Activated naive CD4-positive, alpha-beta T cell treated with anti-CD3 and anti-CD28 coated beads, Interleukin-2, amount 10 ng/mL, durations not matched to agents 7 days and 5 days (primary cell): Measurements from ENCODE around the gene ARL6IP6.
"Not testable (repeated sequence)": the region's sequence is repeated elsewhere in the genome, so short reads cannot be mapped to it uniquely, and the experiment has no call there.

Experiments
- CTCF ChIA-PET: fragments of 350-600 bp; sonication (Branson Sonifier 250); formaldehyde crosslinking; loops from one replicate; lab custom pipeline; 2021; ENCODE audit warnings: antibody characterized with exemption; lab: Charles Lee
- DNase-seq: peaks from one replicate; pipeline ENCODE4 v3.0.0-alpha.2; 2020
- H3K27ac Mint-ChIP-seq: one replicate; pipeline ENCODE4 v1.8.0; 2021; ENCODE audit warnings: mild to moderate bottlenecking, moderate library complexity, mixed read lengths
- H3K27me3 Mint-ChIP-seq: one replicate; pipeline ENCODE4 v1.8.0; 2021; ENCODE audit warnings: mild to moderate bottlenecking, mixed read lengths
- H3K36me3 Mint-ChIP-seq: one replicate; pipeline ENCODE4 v1.8.0; 2021; ENCODE audit warnings: mixed read lengths
- H3K4me1 Mint-ChIP-seq: one replicate; pipeline ENCODE4 v1.8.0; 2021; ENCODE audit warnings: mixed read lengths
- H3K4me3 Mint-ChIP-seq: one replicate; pipeline ENCODE4 v1.8.0; 2021; ENCODE audit warnings: mild to moderate bottlenecking, moderate library complexity, mixed read lengths
- H3K9me3 Mint-ChIP-seq: one replicate; pipeline ENCODE4 v1.8.0; 2021; ENCODE audit warnings: mixed read lengths

ARL6IP6 gene

GRCh38 chr2:152710713-152711112 is 7.7 kb upstream of the ARL6IP6 start:
- no peak for DNase-seq
- peaks cover 19% of the 10 kb centered on the region for H3K4me1 Mint-ChIP-seq
- peaks cover 62% of the 10 kb centered on the region for H3K36me3 Mint-ChIP-seq
- no peak overlapping the region for H3K27ac Mint-ChIP-seq
- no peak overlapping the region for H3K4me3 Mint-ChIP-seq
- H3K27me3 Mint-ChIP-seq, result no peaks in the 10 kb centered on the region
- CTCF ChIA-PET, result no interaction called here
- H3K9me3 Mint-ChIP-seq, result no peaks in the 10 kb centered on the region

DNA sequence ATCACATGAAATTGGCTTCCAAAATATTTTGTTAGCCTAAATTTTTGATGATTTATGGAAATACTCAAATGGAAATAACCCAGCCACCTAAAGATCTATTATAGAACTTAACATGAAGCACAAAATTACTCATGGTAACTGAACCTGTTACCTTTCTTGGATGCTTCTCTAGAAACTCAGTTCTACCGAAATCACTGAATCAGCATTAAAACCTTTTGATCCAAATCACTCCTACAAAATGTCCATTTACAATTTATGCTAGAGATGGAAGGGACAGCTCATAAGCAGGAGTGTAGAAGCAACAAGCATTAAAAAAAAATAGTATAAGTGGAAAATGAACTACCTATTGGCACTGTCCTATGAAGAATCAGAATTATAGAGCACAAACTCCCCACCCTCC is 3.3 kb upstream of the ARL6IP6 start:
- CTCF ChIA-PET, result interaction anchor here (1.1 to 3.6 kb wide), 6 partner anchors 11 to 79 kb away, joined by 4 to 9 read pairs (median 6); no protein-coding TSS in a partner anchor
- no peak for DNase-seq
- H3K4me1 Mint-ChIP-seq, result peaks cover 45% of the 10 kb centered on the region
- H3K9me3 Mint-ChIP-seq, result no peaks in the 10 kb centered on the region
- peaks cover 45% of the 10 kb centered on the region for H3K36me3 Mint-ChIP-seq
- H3K27me3 Mint-ChIP-seq, result peaks cover 9% of the 10 kb centered on the region
- peak overlapping the region; percentile 64 for H3K27ac Mint-ChIP-seq
- H3K4me3 Mint-ChIP-seq, result peak overlapping the region; percentile 41

- Mint-ChIP-seq H3K36me3 (peaks cover 37% of the 10 kb centered on the region), H3K4me3 (peak overlapping the region; percentile 96), H3K27me3 (peaks cover 9% of the 10 kb centered on the region), H3K4me1 (peaks cover 52% of the 10 kb centered on the region), H3K27ac (peak overlapping the region; percentile 97), H3K9me3 (no peaks in the 10 kb centered on the region)
- peak; percentile 34 for DNase-seq
- CTCF ChIA-PET, result interaction anchor here (0.8 to 3.6 kb wide), 6 partner anchors 9 to 41 kb away, joined by 3 to 9 read pairs (median 7); no protein-coding TSS in a partner anchor
These were observed 2.5 kb upstream of the ARL6IP6 start for GRCh38 chr2:152715854-152716428.

GRCh38 chr2:152716805-152717227 is 1.6 kb upstream of the ARL6IP6 start:
- H3K4me3 Mint-ChIP-seq, result peak overlapping the region; percentile 96
- peak overlapping the region; percentile 97 for H3K27ac Mint-ChIP-seq
- H3K27me3 Mint-ChIP-seq, result peaks cover 9% of the 10 kb centered on the region
- H3K9me3 Mint-ChIP-seq, result no peaks in the 10 kb centered on the region
- CTCF ChIA-PET, result interaction anchor here (1.6 to 3.6 kb wide), 5 partner anchors 9 to 26 kb away, joined by 4 to 9 read pairs (median 8); no protein-coding TSS in a partner anchor
- DNase-seq, result peak; percentile 58
- peaks cover 55% of the 10 kb centered on the region for H3K4me1 Mint-ChIP-seq
- H3K36me3 Mint-ChIP-seq, result peaks cover 35% of the 10 kb centered on the region

DNA sequence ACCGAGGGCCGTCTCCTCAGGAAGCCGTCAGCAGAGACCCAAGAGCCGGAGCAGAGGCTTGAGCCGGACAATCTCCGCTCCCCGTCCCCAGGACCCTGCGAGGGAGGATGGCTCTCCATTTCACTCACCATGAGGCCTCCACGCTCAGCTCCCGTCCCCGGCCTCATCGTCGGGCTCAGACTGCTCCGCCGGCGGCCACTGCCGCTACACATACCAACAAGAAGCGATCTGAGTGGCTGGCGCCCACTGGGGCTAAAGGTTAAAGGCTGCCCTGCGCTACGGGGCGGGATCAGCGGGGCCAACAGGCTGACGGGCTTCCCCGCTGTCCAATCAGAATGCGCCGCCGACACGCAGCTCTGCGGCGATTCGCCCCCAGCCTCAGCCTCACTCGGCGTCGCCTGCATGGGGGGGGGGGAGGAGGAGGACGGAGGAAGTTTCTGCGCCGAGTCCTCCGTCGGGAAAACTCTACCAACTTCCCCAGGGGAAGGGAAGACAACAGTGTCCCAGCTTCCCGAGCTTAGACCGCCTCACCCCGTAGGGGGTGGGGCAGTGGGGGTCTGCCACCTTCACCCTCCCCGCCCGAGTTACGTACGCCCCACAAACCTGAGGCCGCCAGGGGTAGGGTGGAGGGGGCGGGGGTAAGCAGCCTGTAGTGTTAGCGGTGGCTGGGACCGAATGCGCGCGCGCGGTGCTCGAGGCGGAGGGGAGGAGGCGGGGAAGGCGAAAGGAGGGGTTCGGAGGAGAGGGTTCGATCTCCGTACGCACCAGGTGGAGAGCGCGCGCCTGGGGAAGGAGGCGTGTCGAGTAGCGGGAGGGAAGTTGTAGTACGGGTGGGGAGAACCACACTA is 968 bp upstream of the ARL6IP6 start, which contains the start of gene PRPF40A:
TSS of gene PRPF40A (minus strand) at position 234 of the 848 bp plus-strand sequence. CDS start at position 212, 22 bp downstream.
- H3K4me3 Mint-ChIP-seq, result peak within 1 kb of the TSS; percentile 96
- H3K4me1 Mint-ChIP-seq, result peaks cover 54% of the 10 kb centered on the region
- peaks cover 34% of the 10 kb centered on the region for H3K36me3 Mint-ChIP-seq
- H3K27me3 Mint-ChIP-seq, result peaks cover 9% of the 10 kb centered on the region
- CTCF ChIA-PET, result interaction anchor here (2.2 to 3.8 kb wide), 5 partner anchors 10 to 24 kb away, joined by 6 to 10 read pairs (median 9); no protein-coding TSS in a partner anchor
- H3K9me3 Mint-ChIP-seq, result no peaks in the 10 kb centered on the region
- peak; percentile 99 for DNase-seq
- peak within 1 kb of the TSS; percentile 97 for H3K27ac Mint-ChIP-seq

GRCh38 chr2:152718909-152719645 is 657 bp downstream of the ARL6IP6 start:
- Mint-ChIP-seq H3K9me3 (no peaks in the 10 kb centered on the region), H3K36me3 (peaks cover 33% of the 10 kb centered on the region), H3K27me3 (peaks cover 9% of the 10 kb centered on the region), H3K4me1 (peaks cover 65% of the 10 kb centered on the region), H3K4me3 (peak overlapping the region; percentile 96), H3K27ac (peak overlapping the region; percentile 97)
- CTCF ChIA-PET, result interaction anchor here (3.8 kb wide), 1 partner anchor 11 kb away, joined by 10 read pairs; no protein-coding TSS in a partner anchor
- no peak for DNase-seq

DNA sequence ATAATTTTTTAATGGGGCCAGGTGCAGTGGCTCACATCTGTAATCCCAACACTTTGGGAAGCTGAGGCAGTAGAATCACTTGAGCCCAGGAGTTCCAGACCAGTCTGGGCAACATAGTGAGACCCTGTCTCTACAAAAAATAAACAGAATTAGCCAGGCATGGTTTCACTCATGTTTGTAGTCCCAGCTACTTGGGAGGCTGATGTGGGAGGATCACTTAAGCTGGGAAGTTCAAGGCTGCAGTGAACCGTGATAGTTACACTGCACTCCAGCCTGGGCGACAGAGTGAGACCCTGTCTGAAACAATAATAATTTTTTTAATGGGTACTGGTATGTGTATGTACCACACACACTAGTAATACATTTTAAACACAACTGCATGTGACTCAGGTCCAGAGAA is 2.4 kb downstream of the ARL6IP6 start:
- H3K36me3 Mint-ChIP-seq, result peaks cover 26% of the 10 kb centered on the region

DNA sequence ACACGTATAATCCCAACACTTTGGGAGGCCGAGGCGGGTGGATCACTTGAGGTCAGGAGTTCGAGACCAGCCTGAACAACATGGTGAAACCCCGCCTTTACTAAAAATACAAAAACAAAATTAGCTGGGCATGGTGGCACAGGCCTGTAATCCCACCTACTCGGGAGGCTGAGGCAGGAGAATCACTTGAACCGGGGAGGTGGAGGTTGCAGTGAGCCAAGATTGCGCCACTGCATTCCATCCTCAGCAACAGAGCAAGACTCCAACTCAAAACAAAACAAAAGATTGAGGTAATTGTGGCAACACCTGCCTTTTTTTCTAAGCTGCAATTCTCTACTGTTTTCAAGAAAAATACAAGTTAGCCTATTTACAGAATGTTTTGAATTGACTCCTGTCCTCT is 4.2 kb downstream of the ARL6IP6 start:
- CTCF ChIA-PET, result interaction anchor here (1.2 kb wide), 1 partner anchor 16 kb away, joined by 4 read pairs; no protein-coding TSS in a partner anchor
- H3K9me3 Mint-ChIP-seq, result not testable (repeated sequence)

More for the DNA sequence above, 2.4 kb downstream of the ARL6IP6 start:
- Mint-ChIP-seq H3K9me3 (no peaks in the 10 kb centered on the region), H3K27ac (no peak overlapping the region), H3K27me3 (peaks cover 9% of the 10 kb centered on the region), H3K4me3 (no peak overlapping the region), H3K4me1 (peaks cover 57% of the 10 kb centered on the region)
- CTCF ChIA-PET, result interaction anchor here (0.9 to 3.8 kb wide), 2 partner anchors 9 to 23 kb away, joined by 4 to 10 read pairs; no protein-coding TSS in a partner anchor
- no peak for DNase-seq

DNA sequence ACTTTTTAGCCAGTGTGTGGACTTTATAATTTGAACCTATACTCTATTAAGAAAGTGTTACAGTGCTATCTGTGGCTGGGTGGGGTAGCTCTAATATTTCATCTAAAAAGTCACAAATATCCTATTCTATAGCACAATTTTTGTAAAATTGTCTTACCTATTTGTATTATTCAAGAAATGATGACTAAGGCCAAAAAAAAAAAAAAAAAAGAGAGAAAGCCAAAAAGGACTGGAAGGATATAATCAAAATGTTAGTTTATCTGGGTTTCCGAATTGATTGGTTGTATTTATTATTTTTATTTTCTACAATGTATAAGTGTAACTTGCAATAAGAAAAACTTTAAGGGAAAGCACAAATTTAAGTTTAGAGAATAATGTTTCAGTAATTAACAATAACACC is 5.5 kb downstream of the ARL6IP6 start:
- H3K9me3 Mint-ChIP-seq, result no peaks in the 10 kb centered on the region
- H3K4me3 Mint-ChIP-seq, result no peak overlapping the region
- H3K27me3 Mint-ChIP-seq, result no peaks in the 10 kb centered on the region
- CTCF ChIA-PET, result interaction anchor here (0.7 kb wide), 1 partner anchor 417 kb away, joined by 3 read pairs; no protein-coding TSS in a partner anchor
- no peak overlapping the region for H3K27ac Mint-ChIP-seq
- peaks cover 43% of the 10 kb centered on the region for H3K4me1 Mint-ChIP-seq
- DNase-seq, result no peak
- H3K36me3 Mint-ChIP-seq, result peaks cover 17% of the 10 kb centered on the region

More for the DNA sequence above, 4.2 kb downstream of the ARL6IP6 start:
- not testable (repeated sequence) for H3K27me3 Mint-ChIP-seq, H3K27ac Mint-ChIP-seq, H3K4me3 Mint-ChIP-seq, DNase-seq
- Mint-ChIP-seq H3K4me1 (peaks cover 42% of the 10 kb centered on the region), H3K36me3 (peaks cover 17% of the 10 kb centered on the region)

- Mint-ChIP-seq H3K9me3 (no peaks in the 10 kb centered on the region), H3K4me1 (peaks cover 26% of the 10 kb centered on the region), H3K27me3 (no peaks in the 10 kb centered on the region), H3K27ac (no peak overlapping the region), H3K36me3 (no peaks in the 10 kb centered on the region), H3K4me3 (no peak overlapping the region)
- DNase-seq, result no peak
- CTCF ChIA-PET, result interaction anchor here (0.6 to 2.2 kb wide), 3 partner anchors 10 to 457 kb away, joined by 3 to 10 read pairs (median 3); partner anchors contain the start of gene ARL6IP6
These were observed 11.4 kb downstream of the ARL6IP6 start for GRCh38 chr2:152729844-152730243.

DNA sequence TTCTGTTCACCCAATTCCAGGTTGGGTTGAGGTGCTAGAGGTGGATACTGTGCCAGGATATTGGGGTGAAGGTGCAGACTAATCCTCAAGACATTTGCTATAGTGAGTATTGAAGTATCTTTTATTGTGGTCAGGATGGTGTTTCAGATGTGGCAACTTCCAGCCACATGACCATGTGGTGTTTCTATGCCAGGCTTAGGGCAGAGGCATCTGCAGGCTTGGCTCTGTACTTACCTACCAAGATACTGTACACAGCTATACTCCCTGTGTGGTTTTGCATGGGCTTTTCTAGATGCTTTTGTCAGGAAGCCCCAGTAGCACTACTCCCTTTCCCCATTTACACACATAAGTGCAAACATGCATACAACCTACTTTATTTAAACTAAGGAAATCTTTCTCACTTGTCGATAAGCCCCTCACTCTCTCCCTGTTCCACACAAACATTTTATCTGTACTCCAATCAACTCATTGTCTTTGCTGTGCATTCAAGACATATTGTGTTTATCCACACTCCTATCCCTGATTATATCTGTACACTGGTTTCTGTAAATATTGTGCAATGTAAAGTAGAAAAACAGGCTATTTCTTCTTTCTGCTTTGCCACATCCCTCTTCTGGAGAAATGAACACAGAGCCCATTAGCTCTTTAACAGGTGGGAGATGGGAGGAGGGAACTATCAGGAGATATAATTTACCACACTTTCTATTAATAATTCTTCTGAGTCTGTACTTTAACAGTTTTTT is 12.3 kb downstream of the ARL6IP6 start:
- CTCF ChIA-PET, result interaction anchor here (2.2 kb wide), 1 partner anchor 11 kb away, joined by 10 read pairs; the partner anchor contains the start of gene ARL6IP6
- no peaks in the 10 kb centered on the region for H3K27me3 Mint-ChIP-seq
- H3K27ac Mint-ChIP-seq, result no peak overlapping the region
- no peaks in the 10 kb centered on the region for H3K9me3 Mint-ChIP-seq
- H3K36me3 Mint-ChIP-seq, result no peaks in the 10 kb centered on the region
- H3K4me3 Mint-ChIP-seq, result no peak overlapping the region
- DNase-seq, result peak; percentile 67
- H3K4me1 Mint-ChIP-seq, result peaks cover 26% of the 10 kb centered on the region

DNA sequence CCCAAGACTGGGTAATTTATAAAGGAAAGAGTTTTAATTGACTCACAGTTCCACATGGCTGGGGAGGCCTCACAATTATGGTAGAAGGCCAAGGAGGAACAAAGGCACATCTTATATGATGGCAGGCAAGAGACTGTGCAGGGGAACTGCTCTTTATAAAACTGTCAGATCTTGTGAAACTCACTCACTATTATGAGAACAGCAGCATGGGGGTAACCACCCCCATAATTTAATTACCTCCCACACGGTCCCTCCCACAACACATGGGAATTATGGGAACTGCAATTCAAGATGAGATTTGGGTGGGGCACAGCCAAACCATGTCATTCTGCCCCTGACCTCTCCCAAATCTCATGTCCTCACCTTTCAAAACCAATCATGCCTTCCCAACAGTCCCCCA is 19.1 kb downstream of the ARL6IP6 start:
- H3K27ac Mint-ChIP-seq, H3K27me3 Mint-ChIP-seq, H3K4me3 Mint-ChIP-seq, CTCF ChIA-PET, H3K9me3 Mint-ChIP-seq, H3K4me1 Mint-ChIP-seq, DNase-seq: not testable (repeated sequence)
- peaks cover 29% of the 10 kb centered on the region for H3K36me3 Mint-ChIP-seq

DNA sequence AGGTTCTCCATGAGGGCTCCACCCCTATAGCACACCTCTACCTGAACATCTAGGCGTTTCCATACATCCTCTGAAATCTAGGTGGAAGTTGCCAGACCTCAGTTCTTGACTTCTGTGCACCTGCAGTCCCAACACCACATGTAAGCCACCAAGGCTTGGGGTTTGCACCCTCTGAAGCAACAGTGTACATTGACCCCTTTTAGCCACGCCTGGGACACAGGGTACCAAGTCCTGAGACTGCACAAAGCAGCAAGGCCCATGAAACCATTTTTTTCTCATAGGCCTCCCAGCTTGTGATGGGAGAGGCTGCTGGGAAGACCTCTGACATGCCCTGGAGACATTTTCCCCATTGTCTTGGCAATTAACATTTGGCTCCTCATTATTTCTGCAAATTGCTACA is 20.0 kb downstream of the ARL6IP6 start:
- CTCF ChIA-PET, result interaction anchor here (0.7 to 1.2 kb wide), 3 partner anchors 12 to 25 kb away, joined by 3 to 4 read pairs (median 4); no protein-coding TSS in a partner anchor
- H3K27me3 Mint-ChIP-seq, result no peaks in the 10 kb centered on the region

More for the DNA sequence above, 20.0 kb downstream of the ARL6IP6 start:
- DNase-seq, result no peak
- no peak overlapping the region for H3K27ac Mint-ChIP-seq
- H3K4me1 Mint-ChIP-seq, result no peaks in the 10 kb centered on the region
- H3K4me3 Mint-ChIP-seq, result no peak overlapping the region
- H3K36me3 Mint-ChIP-seq, result peaks cover 32% of the 10 kb centered on the region
- H3K9me3 Mint-ChIP-seq, result no peaks in the 10 kb centered on the region
